ENCODE measurements around the gene ACACA.

The ACACA gene

GRCh38 chr17:37106049-37106448, 300.6 kb downstream of the ACACA start:
- no peak for DNase-seq (ENCODE audit: low read depth in 2 of 2)
- no peak overlapping the region for H3K4me3 ChIP-seq (replicated peaks in 1 of 2; ENCODE audit: low read depth in 2 of 2, low read length in 2 of 2)
- TF ChIP-seq, protein P1, sequence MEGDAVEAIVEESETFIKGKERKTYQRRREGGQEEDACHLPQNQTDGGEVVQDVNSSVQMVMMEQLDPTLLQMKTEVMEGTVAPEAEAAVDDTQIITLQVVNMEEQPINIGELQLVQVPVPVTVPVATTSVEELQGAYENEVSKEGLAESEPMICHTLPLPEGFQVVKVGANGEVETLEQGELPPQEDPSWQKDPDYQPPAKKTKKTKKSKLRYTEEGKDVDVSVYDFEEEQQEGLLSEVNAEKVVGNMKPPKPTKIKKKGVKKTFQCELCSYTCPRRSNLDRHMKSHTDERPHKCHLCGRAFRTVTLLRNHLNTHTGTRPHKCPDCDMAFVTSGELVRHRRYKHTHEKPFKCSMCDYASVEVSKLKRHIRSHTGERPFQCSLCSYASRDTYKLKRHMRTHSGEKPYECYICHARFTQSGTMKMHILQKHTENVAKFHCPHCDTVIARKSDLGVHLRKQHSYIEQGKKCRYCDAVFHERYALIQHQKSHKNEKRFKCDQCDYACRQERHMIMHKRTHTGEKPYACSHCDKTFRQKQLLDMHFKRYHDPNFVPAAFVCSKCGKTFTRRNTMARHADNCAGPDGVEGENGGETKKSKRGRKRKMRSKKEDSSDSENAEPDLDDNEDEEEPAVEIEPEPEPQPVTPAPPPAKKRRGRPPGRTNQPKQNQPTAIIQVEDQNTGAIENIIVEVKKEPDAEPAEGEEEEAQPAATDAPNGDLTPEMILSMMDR (IDR thresholded peaks at IDR 0.05; ENCODE audit: low read depth, low read length): no peak

DNA sequence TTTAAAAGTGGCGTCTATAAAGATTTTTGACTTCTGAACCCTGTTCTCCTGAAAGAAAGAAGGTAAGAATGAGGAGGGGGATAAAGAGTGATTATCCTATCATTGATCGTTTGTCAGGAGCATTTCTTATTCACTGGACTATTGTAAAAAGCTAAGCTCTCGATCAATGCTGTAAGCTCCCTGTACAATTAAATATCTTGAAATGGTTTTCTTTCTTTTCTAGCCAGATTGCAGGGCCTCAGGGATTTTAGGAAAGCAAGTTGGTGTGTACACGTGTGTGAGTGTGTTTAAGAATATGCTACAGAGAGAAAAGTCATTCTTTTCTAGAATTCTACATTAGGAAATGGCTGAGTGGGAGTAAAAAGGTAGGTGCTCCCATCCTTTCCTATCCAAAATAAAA, 303.4 kb downstream of the ACACA start:
- no peak for DNase-seq (ENCODE audit: low read depth in 2 of 2)

DNA sequence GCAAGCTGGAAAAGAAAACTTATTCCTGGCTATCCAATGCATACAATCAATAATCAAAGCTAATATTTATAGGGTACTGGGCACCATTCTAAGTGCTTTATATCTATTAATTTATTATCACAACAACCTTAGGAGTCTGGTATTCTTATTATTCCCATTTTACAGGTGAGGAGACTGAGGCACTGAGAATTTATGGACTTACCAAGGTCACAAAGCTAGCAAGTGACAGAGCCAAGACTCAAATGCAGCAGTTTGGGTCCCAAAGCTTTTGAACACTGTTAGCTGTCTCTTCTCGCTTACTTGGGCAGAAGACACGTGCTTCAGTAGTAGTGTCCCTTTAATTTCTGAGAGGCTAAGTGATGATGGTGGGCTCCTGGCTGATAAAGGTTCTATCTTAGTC, 305.3 kb downstream of the ACACA start:
- H3K4me3 ChIP-seq (replicated peaks in 1 of 2; ENCODE audit: low read depth in 2 of 2, low read length in 2 of 2): no peak overlapping the region
- no peak for DNase-seq (ENCODE audit: low read depth in 2 of 2)
- TF ChIP-seq, protein P1 (IDR thresholded peaks at IDR 0.05; ENCODE audit: low read depth, low read length): no peak

More for the DNA sequence above, 303.4 kb downstream of the ACACA start:
- H3K4me3 ChIP-seq (replicated peaks in 1 of 2; ENCODE audit: low read depth in 2 of 2, low read length in 2 of 2): no peak overlapping the region
- TF ChIP-seq, protein P1 (IDR thresholded peaks at IDR 0.05; ENCODE audit: low read depth, low read length): no peak

DNA sequence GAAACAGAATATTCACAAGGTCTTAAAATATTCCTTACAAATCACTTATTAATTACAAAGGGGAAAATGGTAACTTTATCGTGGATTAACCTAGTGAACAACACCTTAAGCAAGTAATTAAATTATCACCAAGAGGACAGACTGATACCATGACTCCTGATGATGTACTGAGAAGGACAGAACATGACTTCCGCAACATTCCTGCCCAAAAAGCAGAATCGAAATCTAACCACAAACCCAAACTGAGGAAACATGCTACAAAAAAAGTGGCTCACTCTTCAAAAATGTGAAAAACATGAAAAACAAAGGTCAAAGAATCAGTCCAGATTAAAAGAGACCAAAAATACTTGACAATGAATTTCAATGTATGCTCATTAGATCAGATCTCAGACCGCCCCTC, 306.4 kb downstream of the ACACA start:
- TF ChIP-seq, protein P1 (IDR thresholded peaks at IDR 0.05; ENCODE audit: low read depth, low read length): no peak
- no peak for DNase-seq (ENCODE audit: low read depth in 2 of 2)

DNA sequence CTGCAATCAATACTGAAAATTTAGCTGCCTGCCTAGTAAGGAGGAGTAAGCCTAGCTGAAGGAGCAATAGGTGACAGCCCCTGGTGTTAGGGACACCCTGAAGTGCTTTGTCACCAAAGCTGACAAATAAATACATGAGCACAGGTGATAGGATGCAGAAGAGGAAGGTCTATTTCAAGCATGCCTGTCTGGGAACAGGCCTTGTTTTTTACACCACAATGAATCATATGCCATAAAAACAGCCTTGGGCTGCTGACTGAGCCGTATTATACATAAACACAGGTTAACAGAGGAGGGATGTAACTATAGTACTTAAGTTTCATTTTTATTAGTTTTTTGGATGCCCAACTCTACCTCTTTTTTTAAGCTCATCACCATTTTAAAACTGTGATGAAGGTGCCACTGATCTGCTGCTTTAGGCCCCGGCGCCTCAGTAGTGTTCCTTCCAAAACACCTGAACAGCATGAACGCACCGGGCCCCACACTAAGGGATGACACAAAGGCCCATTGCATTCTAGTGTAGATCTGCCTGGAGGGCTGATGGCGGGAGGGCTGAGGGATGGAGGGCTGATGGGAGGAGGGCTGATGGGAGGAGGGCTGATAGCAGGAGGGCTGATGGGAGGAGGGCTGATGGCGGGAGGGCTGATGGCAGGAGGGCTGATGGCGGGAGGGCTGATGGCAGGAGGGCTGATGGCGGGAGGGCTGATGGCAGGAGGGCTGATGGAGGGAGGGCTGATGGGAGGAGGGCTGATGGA, 307.5 kb downstream of the ACACA start:
- no peak for DNase-seq (ENCODE audit: low read depth in 2 of 2)

More for the DNA sequence above, 306.4 kb downstream of the ACACA start:
- no peak overlapping the region for H3K4me3 ChIP-seq (replicated peaks in 1 of 2; ENCODE audit: low read depth in 2 of 2, low read length in 2 of 2)

DNA sequence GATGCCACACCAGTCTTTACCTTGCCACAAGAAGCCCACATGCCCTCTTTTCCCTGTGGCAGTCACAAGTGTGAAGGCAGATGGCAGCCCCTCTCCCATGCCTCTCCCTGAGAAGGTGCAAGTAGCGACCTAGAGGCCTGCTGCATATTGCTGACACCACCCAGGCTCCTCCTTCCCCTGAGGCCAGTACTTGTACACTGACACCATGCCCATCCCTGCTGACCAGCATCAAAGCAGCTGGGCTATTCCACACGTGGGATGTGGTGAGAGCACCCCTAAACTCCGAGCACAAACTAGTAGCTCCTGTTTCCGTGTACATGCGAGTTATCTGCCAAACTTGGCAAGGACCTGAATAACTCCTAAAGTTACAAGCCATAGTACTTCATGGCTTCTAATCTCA, 308.5 kb downstream of the ACACA start:
- no peak for DNase-seq (ENCODE audit: low read depth in 2 of 2)
- H3K4me3 ChIP-seq (replicated peaks in 1 of 2; ENCODE audit: low read depth in 2 of 2, low read length in 2 of 2): no peak overlapping the region
- TF ChIP-seq, protein P1 (IDR thresholded peaks at IDR 0.05; ENCODE audit: low read depth, low read length): no peak

More for the DNA sequence above, 307.5 kb downstream of the ACACA start:
- no peak overlapping the region for H3K4me3 ChIP-seq (replicated peaks in 1 of 2; ENCODE audit: low read depth in 2 of 2, low read length in 2 of 2)
- TF ChIP-seq, protein P1 (IDR thresholded peaks at IDR 0.05; ENCODE audit: low read depth, low read length): no peak

Data from cardiac fibroblast (primary cell).